HG03558 (cell line): ENCODE measurements around the gene SLAMF9.
"Not testable (repeated sequence)": the region's sequence is repeated elsewhere in the genome, so short reads cannot be mapped to it uniquely, and the experiment has no call there.

Experiments
- ATAC-seq: cut with Tn5 transposase; IDR thresholded peaks from one replicate; pipeline ENCODE4 v1.9.1; 2021; ENCODE audit warnings: moderate number of reproducible peaks; ENCODE audit not compliant: unreplicated experiment; ENCODE audit errors: extremely low read depth

SLAMF9 gene

GRCh38 chr1:159908031-159908940 is 45.8 kb downstream of the SLAMF9 start:
- ATAC-seq, result no peak

- ATAC-seq, result no peak
Measured at GRCh38 chr1:159906960-159907359, 47.1 kb downstream of the SLAMF9 start.

GRCh38 chr1:159904036-159904435 is 50.0 kb downstream of the SLAMF9 start:
- ATAC-seq, result not testable (repeated sequence)

- no peak for ATAC-seq
Measured at GRCh38 chr1:159902541-159902940, 51.5 kb downstream of the SLAMF9 start.
